K562 (cell line): ENCODE data around the gene ZFYVE28. TPM values are rescaled to one million over a fixed set of nuclear protein-coding genes. Genes with fewer than 3 reads are reported as not detected.

ENCODE experiments used
- ARID2 ChIP-seq: fragments of 450-650 bp; IDR thresholded peaks from 2 replicates; pipeline ENCODE4 v1.6.1; 2017; ENCODE audit warnings: antibody characterized with exemption, mild to moderate bottlenecking
- CBX2 ChIP-seq: fragments of 200-600 bp; sonication (generic); IDR thresholded peaks from one replicate; pipeline ENCODE4 v1.6.1; 2012; ENCODE audit warnings: mild to moderate bottlenecking, low read length, inconsistent platforms; ENCODE audit not compliant: insufficient read depth, poor library complexity, severe bottlenecking
- CHD7 ChIP-seq: fragments of 200-600 bp; sonication (generic); IDR thresholded peaks from one replicate; pipeline ENCODE4 v1.6.1; 2012; ENCODE audit warnings: mild to moderate bottlenecking, low read depth, low read length, inconsistent platforms
- CXXC5 ChIP-seq: fragments of 250-450 bp; sonication (Bioruptor Pico); IDR thresholded peaks from 2 replicates; pipeline ENCODE4 v1.8.0; 2022; ENCODE audit warnings: inconsistent platforms, mild to moderate bottlenecking, moderate library complexity
- DACH1 ChIP-seq: fragments of 450-650 bp; IDR thresholded peaks from 2 replicates; pipeline ENCODE4 v1.6.1; 2018; ENCODE audit not compliant: partially characterized antibody
- ETV1 ChIP-seq: fragments of 450-650 bp; conservative IDR thresholded peaks from 2 replicates; pipeline ENCODE4 v1.6.1; 2016; ENCODE audit warnings: missing genetic modification characterization, control low read depth, low read depth, missing compliant biosample characterization
- HLTF ChIP-seq: fragments of 450-650 bp; IDR thresholded peaks from 2 replicates; pipeline ENCODE4 v1.6.1; 2016
- KLF6 ChIP-seq: fragments of 250-450 bp; sonication (Bioruptor Pico); IDR thresholded peaks from 2 replicates; pipeline ENCODE4 v1.4.0; 2020; ENCODE audit warnings: mild to moderate bottlenecking, moderate library complexity, borderline replicate concordance
- L3MBTL2 ChIP-seq: fragments of 450-650 bp; IDR thresholded peaks from 2 replicates; pipeline ENCODE4 v1.6.1; 2016; ENCODE audit warnings: mild to moderate bottlenecking, moderate library complexity
- PHF8 ChIP-seq: fragments of 200-600 bp; sonication (generic); IDR thresholded peaks from 2 replicates; pipeline ENCODE4 v1.6.1; 2012; ENCODE audit warnings: mixed run types, mild to moderate bottlenecking, inconsistent platforms, low read length, moderate library complexity, borderline replicate concordance
- PRDM10 ChIP-seq: fragments of 450-650 bp; IDR thresholded peaks from 2 replicates; pipeline ENCODE4 v1.6.1; 2018; ENCODE audit not compliant: partially characterized antibody
- PTTG1 ChIP-seq: fragments of 450-650 bp; IDR thresholded peaks from 2 replicates; pipeline ENCODE4 v1.6.1; 2016; ENCODE audit warnings: low read depth, mild to moderate bottlenecking, missing genetic modification characterization, missing compliant biosample characterization
- SP2 ChIP-seq: IDR thresholded peaks from 2 replicates; pipeline ENCODE4 v1.6.1; 2011; ENCODE audit warnings: mild to moderate bottlenecking, low read depth, low read length, moderate library complexity; ENCODE audit not compliant: poor library complexity, severe bottlenecking; ENCODE audit errors: extremely low read depth
- ZNF76 ChIP-seq: fragments of 250-450 bp; sonication (Bioruptor Pico); IDR thresholded peaks from 2 replicates; pipeline ENCODE4 v1.4.0; 2020; ENCODE audit warnings: mild to moderate bottlenecking, moderate library complexity, borderline replicate concordance
- polyA plus RNA-seq, 8 experiments: library from polyadenylated mRNA; depleted of rRNA in 4 of 8; stranded (reverse) in 5 of 8; unstranded in 3 of 8; fragments of >200 nt; fragmentation: Nextera tagmentation in 2 of 8; fragmentation: Illumina TruSeq in 1 of 8; extraction: Ambion mirVana in 2 of 8; extraction: Trizol in 1 of 8; gene quantifications; 2 replicates each; pipeline versions ENCODE4 v1.2.1 to v1.2.3, GENCODE V29; 2011 to 2014; ENCODE audit warnings: inconsistent platforms in 1 of 8, missing spikeins in 1 of 8
- total RNA-seq, 7 experiments: library from RNA; depleted of rRNA in 6 of 7; stranded (reverse); fragments of >200 nt in 6 of 7; fragmentation: Illumina TruSeq in 2 of 7; extraction: Trizol in 2 of 7; gene quantifications; 2 replicates each; pipeline versions ENCODE4 v1.2.1 to v1.2.3, GENCODE V29; 2011 to 2021; ENCODE audit warnings: low replicate concordance in 1 of 7

Gene ZFYVE28
- total and polyA plus RNA-seq, 9 of the 15 experiments (the other 6 are each of a cell fraction or from before 2014, with no cell fraction given), result 1.3 to 24.8 (median 8.9) TPM

GRCh38 chr4:2389691-2390090 is 28.8 kb downstream of the ZFYVE28 start (continued):
- TF ChIP-seq PRDM10 (no peak), L3MBTL2 (peak; percentile 72), HLTF (no peak), CXXC5 (CRISPR knock-in tag) (0 out of 2 replicates have a peak, but pooled peaks have one; percentile 14), KLF6 (CRISPR knock-in tag) (no peak), CHD7 (no peak), ZNF76 (CRISPR knock-in tag) (0 out of 2 replicates have a peak, but pooled peaks have one; percentile 24), SP2 (no peak), CBX2 (no peak), PHF8 (no peak), DACH1 (no peak), PTTG1 (tag) (no peak), ARID2 (no peak), ETV1 (tag) (no peak)
